Bronchial epithelial cell (primary cell): ENCODE results near the gene CWC27. TPM values are rescaled to one million over a fixed set of nuclear protein-coding genes. Genes with fewer than 3 reads are reported as not detected.
A peak's percentile ranks its signal among the peaks of the same experiment; 100 is the strongest.

Source experiments
- DNase-seq: peaks from one replicate; pipeline ENCODE4 v3.0.0-alpha.2; 2010; ENCODE audit warnings: low read depth
- FAIRE-seq: peaks from 2 replicates; lab custom pipeline; 2011; peaks lifted over from hg19 to GRCh38; lab: Jason Lieb, UNC
- H3K27me3 ChIP-seq: 2 replicates; pipeline ENCODE4 v1.5.1; 2011; ENCODE audit warnings: low read length; ENCODE audit not compliant: control insufficient read depth, insufficient read depth
- H3K36me3 ChIP-seq: 2 replicates; pipeline ENCODE4 v1.5.1; 2011; ENCODE audit warnings: low read length; ENCODE audit not compliant: control insufficient read depth, insufficient read depth
- H3K4me3 ChIP-seq: 2 replicates; pipeline ENCODE4 v1.5.1; 2011; ENCODE audit warnings: mild to moderate bottlenecking, low read depth, low read length, control low read depth
- total RNA-seq: library from RNA; depleted of rRNA; stranded (reverse); fragments of >200 nt; gene quantifications from 2 replicates; pipeline ENCODE4 v1.2.1, GENCODE V29; 2014
- TF ChIP-seq, protein P1 (sequence below): IDR thresholded peaks from 2 replicates; pipeline ENCODE4 v1.5.1; 2011; ENCODE audit warnings: mild to moderate bottlenecking, moderate library complexity, low read length, control low read depth, inconsistent platforms; ENCODE audit not compliant: insufficient read depth, severe bottlenecking

Gene CWC27
- total RNA-seq, 1 donor from 2014 or later, result 24.7 TPM

DNA sequence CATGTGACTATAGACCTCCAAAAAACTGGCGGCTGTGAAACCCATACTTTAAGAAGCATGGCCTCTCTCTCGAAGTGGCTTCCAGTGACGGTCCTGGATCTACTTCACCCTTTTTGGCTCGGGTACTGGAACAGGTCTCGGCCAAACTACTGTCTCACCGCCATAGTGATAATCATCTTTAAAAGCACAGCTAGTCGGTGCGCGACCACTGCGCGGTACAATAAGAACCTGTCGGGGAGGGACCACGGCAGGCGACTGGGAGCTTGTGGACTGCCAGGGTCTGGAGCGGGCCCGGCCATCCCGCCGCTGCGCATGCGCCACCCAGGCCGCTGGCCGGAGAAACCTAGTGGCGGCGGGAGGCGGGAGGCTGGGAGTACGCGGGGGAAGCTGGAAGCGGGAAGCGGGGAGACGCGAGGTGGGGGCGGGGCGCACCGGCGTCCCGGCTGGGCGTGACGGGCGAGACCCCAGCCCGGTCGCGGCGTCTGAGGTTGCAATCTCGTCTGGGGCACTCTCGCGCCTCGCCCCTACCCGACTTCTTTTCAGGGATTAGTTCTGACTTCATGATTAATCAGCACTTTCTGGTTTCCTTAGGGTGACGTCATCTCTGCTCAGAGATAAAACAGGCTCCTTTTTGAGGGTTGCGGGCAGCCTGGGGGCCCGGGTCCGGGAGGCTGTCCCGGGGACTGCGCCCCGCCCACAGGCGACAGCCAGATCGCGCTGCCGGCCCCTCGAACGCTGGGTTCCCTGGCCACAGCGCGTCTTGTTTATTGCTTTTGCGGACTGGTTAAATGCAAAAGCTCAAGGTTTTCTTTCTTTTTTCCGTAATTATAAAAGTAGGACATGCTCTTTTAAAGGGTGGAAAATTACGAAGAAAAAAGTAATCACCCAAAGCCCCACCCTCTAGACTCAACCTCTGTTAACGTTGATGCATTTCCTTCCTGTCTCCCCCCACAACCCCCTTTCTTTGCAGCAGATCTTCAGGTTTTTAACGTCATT is 266.8 kb downstream of the CWC27 start:
- Histone ChIP-seq H3K4me3 (peak overlapping the region; percentile 71), H3K36me3 (no peaks in the 10 kb centered on the region), H3K27me3 (no peaks in the 10 kb centered on the region)
- TF ChIP-seq, protein P1, sequence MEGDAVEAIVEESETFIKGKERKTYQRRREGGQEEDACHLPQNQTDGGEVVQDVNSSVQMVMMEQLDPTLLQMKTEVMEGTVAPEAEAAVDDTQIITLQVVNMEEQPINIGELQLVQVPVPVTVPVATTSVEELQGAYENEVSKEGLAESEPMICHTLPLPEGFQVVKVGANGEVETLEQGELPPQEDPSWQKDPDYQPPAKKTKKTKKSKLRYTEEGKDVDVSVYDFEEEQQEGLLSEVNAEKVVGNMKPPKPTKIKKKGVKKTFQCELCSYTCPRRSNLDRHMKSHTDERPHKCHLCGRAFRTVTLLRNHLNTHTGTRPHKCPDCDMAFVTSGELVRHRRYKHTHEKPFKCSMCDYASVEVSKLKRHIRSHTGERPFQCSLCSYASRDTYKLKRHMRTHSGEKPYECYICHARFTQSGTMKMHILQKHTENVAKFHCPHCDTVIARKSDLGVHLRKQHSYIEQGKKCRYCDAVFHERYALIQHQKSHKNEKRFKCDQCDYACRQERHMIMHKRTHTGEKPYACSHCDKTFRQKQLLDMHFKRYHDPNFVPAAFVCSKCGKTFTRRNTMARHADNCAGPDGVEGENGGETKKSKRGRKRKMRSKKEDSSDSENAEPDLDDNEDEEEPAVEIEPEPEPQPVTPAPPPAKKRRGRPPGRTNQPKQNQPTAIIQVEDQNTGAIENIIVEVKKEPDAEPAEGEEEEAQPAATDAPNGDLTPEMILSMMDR, result peak; percentile 3
- DNase-seq (peak; percentile 92), FAIRE-seq (no peak)

DNA sequence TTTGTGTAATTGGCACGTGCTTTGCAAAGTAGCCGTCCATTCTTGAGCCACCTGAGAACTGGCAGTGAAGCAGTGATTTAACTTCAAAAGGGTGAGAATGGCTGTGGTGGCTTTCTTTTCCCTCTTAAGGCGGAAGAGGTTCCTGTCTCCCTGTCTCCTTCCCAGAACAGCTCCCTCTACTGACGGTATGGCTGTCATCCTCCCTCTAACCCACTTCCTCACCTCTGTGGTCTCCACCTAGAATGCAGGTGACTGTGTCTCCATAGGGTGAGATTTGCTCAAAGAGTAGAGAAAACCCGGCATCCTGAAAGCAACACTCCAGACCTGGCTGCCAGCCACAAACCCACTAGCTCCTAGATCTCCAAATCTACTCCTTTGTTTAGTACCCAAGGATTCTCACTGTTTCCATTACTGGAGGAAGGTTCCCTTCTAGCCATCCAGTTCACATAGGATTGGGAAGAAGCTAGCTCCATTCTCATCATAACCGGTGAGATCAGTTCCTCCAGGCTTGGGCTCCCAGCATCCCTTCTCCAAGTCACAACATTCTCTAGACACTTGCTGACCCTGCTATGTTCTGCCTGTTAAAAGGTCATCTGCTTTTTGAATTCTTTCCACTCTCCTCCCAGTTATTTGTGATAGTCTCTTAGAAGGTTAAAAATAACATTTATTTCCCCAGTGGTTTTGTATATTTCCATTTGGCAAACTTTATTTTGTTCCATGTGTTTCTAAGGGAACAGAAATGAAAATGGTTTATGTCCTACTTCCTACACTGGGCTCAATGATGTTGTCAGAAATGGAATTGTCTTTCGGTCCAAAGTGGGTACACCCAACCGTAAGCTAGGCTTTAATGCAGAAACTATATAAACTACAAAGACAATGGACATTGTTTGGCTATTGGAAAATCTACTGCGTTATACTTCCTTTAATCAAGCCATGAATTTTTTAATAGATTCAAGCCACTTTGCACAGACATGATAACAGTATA is 269.4 kb downstream of the CWC27 start:
- FAIRE-seq (no peak), DNase-seq (peak; percentile 50)
- Histone ChIP-seq H3K36me3 (no peaks in the 10 kb centered on the region), H3K4me3 (no peak overlapping the region), H3K27me3 (no peaks in the 10 kb centered on the region)
- TF ChIP-seq, protein P1, result peak; percentile 42

DNA sequence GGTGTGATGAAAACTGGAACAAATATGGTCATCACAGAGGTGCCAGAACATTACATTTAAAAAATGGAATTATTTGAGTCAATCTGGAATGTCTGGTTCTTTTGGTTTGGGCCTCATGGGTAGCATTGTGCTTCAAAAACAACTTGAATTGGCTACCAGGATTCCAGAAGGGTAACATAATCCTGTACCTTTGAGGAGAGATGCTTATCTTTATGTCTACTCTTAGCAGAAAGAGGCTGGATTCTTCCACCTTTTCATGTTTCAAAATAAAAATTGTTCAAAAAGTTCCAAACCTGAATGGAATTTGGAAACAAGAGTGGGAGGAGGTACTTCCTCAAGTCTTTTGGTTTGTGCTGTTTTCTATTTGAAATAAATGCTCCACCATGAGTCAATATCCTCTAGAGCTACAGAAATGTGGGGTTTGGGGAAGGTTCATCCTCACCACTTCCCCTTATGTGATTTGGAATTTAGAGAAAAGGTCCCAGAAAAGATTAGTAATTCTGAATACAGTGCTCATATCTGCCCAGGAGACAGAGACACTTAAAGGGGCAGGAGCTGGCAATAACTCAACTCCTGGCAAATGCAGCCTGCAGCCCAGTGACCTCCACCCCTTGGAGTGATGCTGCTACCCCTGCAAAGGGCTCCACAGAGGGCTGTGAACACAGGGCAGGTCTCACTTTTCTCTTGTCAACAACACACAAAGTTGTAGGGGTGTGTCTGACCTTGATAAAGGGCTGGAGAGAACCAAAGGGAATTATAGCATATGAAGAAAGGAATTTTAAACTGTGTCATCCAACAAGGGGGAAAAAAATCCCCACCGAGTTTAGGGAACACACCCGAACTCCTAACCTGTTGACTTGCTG is 272.8 kb downstream of the CWC27 start:
- no peak for FAIRE-seq
- TF ChIP-seq, protein P1, result no peak
- DNase-seq, result no peak
- no peaks in the 10 kb centered on the region for H3K36me3 ChIP-seq
- no peak overlapping the region for H3K4me3 ChIP-seq
- no peaks in the 10 kb centered on the region for H3K27me3 ChIP-seq

DNA sequence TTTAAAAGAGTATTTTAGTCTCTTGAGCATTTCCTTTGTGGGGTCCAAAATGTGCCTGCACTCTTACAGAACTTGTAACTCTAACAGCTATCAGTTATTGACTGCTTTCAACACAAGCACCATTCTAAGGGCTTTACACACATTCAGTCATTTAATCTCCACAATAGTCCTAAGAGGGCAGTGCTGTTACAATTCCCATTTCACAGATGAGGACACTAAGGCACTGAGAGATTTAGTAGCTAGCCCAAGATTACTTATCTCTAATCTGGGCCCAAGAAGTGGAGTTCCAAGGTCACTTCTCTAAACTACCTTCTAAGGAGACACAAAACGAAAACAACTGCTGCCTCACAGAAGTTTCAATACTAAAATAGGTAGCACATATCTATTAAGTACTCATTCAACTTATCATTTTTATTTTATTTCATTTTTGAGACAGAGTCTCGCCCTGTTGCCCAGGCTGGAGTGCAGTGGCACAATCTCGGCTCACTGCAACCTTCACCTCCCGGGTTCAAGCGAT is 275.2 kb downstream of the CWC27 start:
- H3K4me3 ChIP-seq, result no peak overlapping the region
- H3K27me3 ChIP-seq, result no peaks in the 10 kb centered on the region
- H3K36me3 ChIP-seq, result no peaks in the 10 kb centered on the region
- TF ChIP-seq, protein P1, result no peak
- FAIRE-seq, result no peak
- DNase-seq, result no peak

DNA sequence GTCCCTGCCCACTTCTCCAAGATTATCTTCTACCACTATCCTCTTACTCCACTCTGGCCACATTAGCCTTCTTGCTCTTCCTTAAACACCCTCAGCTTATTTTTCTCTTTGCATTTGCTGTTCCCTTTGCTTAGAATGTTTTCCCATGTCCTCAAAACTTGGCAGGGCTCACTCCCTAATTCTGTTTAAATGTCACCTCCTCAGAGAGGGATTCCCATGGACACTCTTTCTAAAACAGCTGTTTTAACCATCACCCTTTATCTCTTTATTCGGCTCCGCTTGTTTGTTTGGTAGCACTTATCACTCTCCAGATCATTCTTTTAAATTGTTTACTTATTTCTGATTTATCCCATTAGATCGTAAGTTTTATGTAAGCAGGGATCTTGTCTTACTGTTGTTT is 278.5 kb downstream of the CWC27 start:
- no peaks in the 10 kb centered on the region for H3K36me3 ChIP-seq
- no peaks in the 10 kb centered on the region for H3K27me3 ChIP-seq
- DNase-seq (no peak), FAIRE-seq (no peak)
- TF ChIP-seq, protein P1, result no peak
- H3K4me3 ChIP-seq, result no peak overlapping the region
